GM19351 (cell line): Measurements from ENCODE around the gene COL6A1.

ENCODE experiments used
- ATAC-seq: cut with Tn5 transposase; IDR thresholded peaks from one replicate; pipeline ENCODE4 v1.9.1; 2021; ENCODE audit warnings: mild to moderate bottlenecking, moderate library complexity; ENCODE audit not compliant: unreplicated experiment

COL6A1 gene

GRCh38 chr21:45982758-45983648, 1.4 kb downstream of the COL6A1 start:
- no peak for ATAC-seq

- no peak for ATAC-seq
Measured at GRCh38 chr21:45983649-45983965, 2.0 kb downstream of the COL6A1 start.

GRCh38 chr21:45983981-45984551, 2.5 kb downstream of the COL6A1 start:
- ATAC-seq: no peak

- no peak for ATAC-seq
Measured at GRCh38 chr21:45984584-45985095, 3.1 kb downstream of the COL6A1 start.

GRCh38 chr21:45985471-45986315, 4.1 kb downstream of the COL6A1 start:
- ATAC-seq: no peak

- no peak for ATAC-seq
Measured at GRCh38 chr21:45986316-45987051, 4.9 kb downstream of the COL6A1 start.

- no peak for ATAC-seq
Measured at GRCh38 chr21:45987121-45987711, 5.6 kb downstream of the COL6A1 start.

GRCh38 chr21:45988366-45989347, 7.1 kb downstream of the COL6A1 start:
- no peak for ATAC-seq

GRCh38 chr21:45989355-45990048, 7.9 kb downstream of the COL6A1 start:
- no peak for ATAC-seq

GRCh38 chr21:45990049-45990711, 8.6 kb downstream of the COL6A1 start:
- ATAC-seq: no peak

GRCh38 chr21:45990741-45991605, 9.4 kb downstream of the COL6A1 start:
- no peak for ATAC-seq

- ATAC-seq: no peak
Measured at GRCh38 chr21:45991606-45992300, 10.2 kb downstream of the COL6A1 start.

- no peak for ATAC-seq
Measured at GRCh38 chr21:45992301-45993209, 11.0 kb downstream of the COL6A1 start.

- no peak for ATAC-seq
Measured at GRCh38 chr21:45993210-45994085, 11.9 kb downstream of the COL6A1 start.
